GM12874 (cell line): ENCODE results near the gene POU2AF2.

Experiments used
- CTCF ChIP-seq: IDR thresholded peaks from 2 replicates; pipeline ENCODE4 v1.5.1; 2011; ENCODE audit warnings: low read depth, mild to moderate bottlenecking, control low read depth, low read length, moderate library complexity; ENCODE audit not compliant: insufficient read depth

POU2AF2 gene

GRCh38 chr11:111301004-111301841 is 55.7 kb downstream of the POU2AF2 start:
- no peak for TF ChIP-seq CTCF

- TF ChIP-seq CTCF = no peak
Measured at GRCh38 chr11:111301842-111302118, 56.3 kb downstream of the POU2AF2 start.

GRCh38 chr11:111302298-111302697 is 56.8 kb downstream of the POU2AF2 start:
- no peak for TF ChIP-seq CTCF

- TF ChIP-seq CTCF = no peak
Measured at GRCh38 chr11:111303461-111303860, 57.9 kb downstream of the POU2AF2 start.

GRCh38 chr11:111305162-111305802 is 59.8 kb downstream of the POU2AF2 start:
- TF ChIP-seq CTCF = no peak

GRCh38 chr11:111305876-111306275 is 60.4 kb downstream of the POU2AF2 start:
- TF ChIP-seq CTCF = no peak

GRCh38 chr11:111306321-111306720 is 60.8 kb downstream of the POU2AF2 start:
- TF ChIP-seq CTCF = no peak
